DND-41 (cell line): ENCODE results near the gene PTPRK.

Source experiments
- ATAC-seq: fragments of 200-7000 bp; cut with Tn5 transposase; 3 replicates; pipeline ENCODE4 v1.9.1; 2021; ENCODE audit warnings: low read depth; ENCODE audit not compliant: insufficient read depth
- DNase-seq: peaks from one replicate; pipeline ENCODE4 v3.0.0-alpha.2; 2020
- H2AFZ ChIP-seq: 2 replicates; pipeline ENCODE4 v1.6.0; 2012; ENCODE audit warnings: low read depth, low read length
- H3K27ac ChIP-seq: 2 replicates; pipeline ENCODE4 v1.5.1; 2012; ENCODE audit warnings: low read length, inconsistent platforms
- H3K27me3 ChIP-seq: fragments of 200-600 bp; sonication (generic); 2 replicates; pipeline ENCODE4 v1.6.0; 2012; ENCODE audit warnings: low read length, mild to moderate bottlenecking, inconsistent platforms; ENCODE audit not compliant: insufficient read depth, poor library complexity
- H3K36me3 ChIP-seq: 2 replicates; pipeline ENCODE4 v1.5.1; 2012; ENCODE audit warnings: low read length, inconsistent platforms; ENCODE audit not compliant: insufficient read depth
- H3K4me1 ChIP-seq: 2 replicates; pipeline ENCODE4 v1.5.1; 2012; ENCODE audit warnings: mild to moderate bottlenecking, low read length; ENCODE audit not compliant: insufficient read depth
- H3K4me2 ChIP-seq: 2 replicates; pipeline ENCODE4 v1.6.0; 2012; ENCODE audit warnings: mild to moderate bottlenecking, moderate library complexity, low read length, inconsistent platforms; ENCODE audit not compliant: insufficient read depth
- H3K4me3 ChIP-seq, 2 experiments: fragments of 200-600 bp in 1 of 2; shearing (Covaris generic) in 1 of 2; 2 replicates each; pipeline ENCODE4 v1.5.1; 2012 to 2016; ENCODE audit warnings: inconsistent platforms in 2 of 2, low read length in 2 of 2, mild to moderate bottlenecking in 2 of 2, low read depth in 1 of 2, moderate library complexity in 1 of 2
- H3K79me2 ChIP-seq: 2 replicates; pipeline ENCODE4 v1.6.0; 2012; ENCODE audit warnings: low read length, inconsistent platforms; ENCODE audit not compliant: insufficient read depth
- H3K9ac ChIP-seq: 2 replicates; pipeline ENCODE4 v1.6.0; 2012; ENCODE audit warnings: low read depth, mild to moderate bottlenecking, inconsistent platforms, low read length, moderate library complexity
- H3K9me3 ChIP-seq: 2 replicates; pipeline ENCODE4 v1.5.1; 2012; ENCODE audit warnings: low read length, moderate library complexity, mild to moderate bottlenecking, inconsistent platforms; ENCODE audit not compliant: insufficient read depth, severe bottlenecking
- H4K20me1 ChIP-seq: 2 replicates; pipeline ENCODE4 v1.6.0; 2012; ENCODE audit warnings: low read length; ENCODE audit not compliant: insufficient read depth
- CTCF ChIP-seq: IDR thresholded peaks from 2 replicates; pipeline ENCODE4 v1.5.1; 2012; ENCODE audit warnings: borderline replicate concordance, low read length, moderate library complexity, mild to moderate bottlenecking; ENCODE audit not compliant: poor library complexity, severe bottlenecking; ENCODE audit errors: extremely low read depth
- EZH2 ChIP-seq: IDR thresholded peaks from 3 replicates; pipeline ENCODE4 v1.6.1; 2012; ENCODE audit warnings: borderline replicate concordance, low read depth, mild to moderate bottlenecking, moderate library complexity, low read length, inconsistent platforms; ENCODE audit not compliant: severe bottlenecking

Gene PTPRK

GRCh38 chr6:127939442-127940066, 580.8 kb downstream of the PTPRK start:
- Histone ChIP-seq H3K9me3 (no peaks in the 10 kb centered on the region), H3K36me3 (no peaks in the 10 kb centered on the region), H3K27me3 (no peaks in the 10 kb centered on the region), H3K9ac (no peak overlapping the region), H3K4me2 (no peak overlapping the region), H3K79me2 (no peaks in the 10 kb centered on the region), H2AFZ (no peak overlapping the region), H3K4me3 (no peak overlapping the region), H4K20me1 (no peaks in the 10 kb centered on the region), H3K4me1 (peaks cover 11% of the 10 kb centered on the region), H3K27ac (no peak overlapping the region)
- ATAC-seq (no peak), DNase-seq (no peak)
- TF ChIP-seq EZH2 (no peak), CTCF (no peak)

- DNase-seq = no peak
- Histone ChIP-seq H3K9ac (no peak overlapping the region), H3K9me3 (no peaks in the 10 kb centered on the region), H3K4me3 (no peak overlapping the region), H3K79me2 (no peaks in the 10 kb centered on the region), H3K4me2 (no peak overlapping the region), H3K27me3 (no peaks in the 10 kb centered on the region), H3K36me3 (no peaks in the 10 kb centered on the region), H2AFZ (no peak overlapping the region), H3K27ac (no peak overlapping the region), H4K20me1 (no peaks in the 10 kb centered on the region), H3K4me1 (peaks cover 11% of the 10 kb centered on the region)
- no peak for TF ChIP-seq CTCF
- ATAC-seq = no peak
Measured at GRCh38 chr6:127938701-127939100, 581.7 kb downstream of the PTPRK start.

- H3K27ac ChIP-seq = no peak overlapping the region
- DNase-seq (no peak), ATAC-seq (no peak)
- H3K4me3 ChIP-seq = no peak overlapping the region
- H3K9ac ChIP-seq = no peak overlapping the region
- peaks cover 11% of the 10 kb centered on the region for H3K4me1 ChIP-seq
- H3K27me3 ChIP-seq = no peaks in the 10 kb centered on the region
- no peak overlapping the region for H2AFZ ChIP-seq
- TF ChIP-seq EZH2 = no peak
- no peak overlapping the region for H3K4me2 ChIP-seq
- peaks cover 5% of the 10 kb centered on the region for H3K9me3 ChIP-seq
- H3K79me2 ChIP-seq = no peaks in the 10 kb centered on the region
- H3K36me3 ChIP-seq = no peaks in the 10 kb centered on the region; the same call in 1 of the 2 replicates
- no peaks in the 10 kb centered on the region for H4K20me1 ChIP-seq
Measured at GRCh38 chr6:127937747-127938146, 582.7 kb downstream of the PTPRK start.

GRCh38 chr6:127937102-127937501, 583.3 kb downstream of the PTPRK start:
- Histone ChIP-seq H4K20me1 (no peaks in the 10 kb centered on the region), H3K4me3 (no peak overlapping the region), H3K36me3 (no peaks in the 10 kb centered on the region; the same call in 1 of the 2 replicates), H3K4me1 (peaks cover 11% of the 10 kb centered on the region), H2AFZ (no peak overlapping the region), H3K9ac (no peak overlapping the region), H3K4me2 (no peak overlapping the region), H3K27me3 (no peaks in the 10 kb centered on the region), H3K27ac (no peak overlapping the region), H3K9me3 (peaks cover 10% of the 10 kb centered on the region), H3K79me2 (no peaks in the 10 kb centered on the region)
- ATAC-seq = no peak
- TF ChIP-seq EZH2 (no peak), CTCF (no peak)
- DNase-seq = no peak
